ENCODE results near the gene ANKRD65. TPM values are rescaled to one million over a fixed set of nuclear protein-coding genes. Genes with fewer than 3 reads are reported as not detected.
"Not testable (repeated sequence)": the region's sequence is repeated elsewhere in the genome, so short reads cannot be mapped to it uniquely, and the experiment has no call there.

ANKRD65 gene
- total and polyA plus RNA-seq, 4 donors, result 1.8 to 10.8 (median 8.7) TPM

- Histone ChIP-seq H3K36me3 (ENCODE audit: control insufficient read depth, insufficient read depth, low read length) (peaks cover 4% of the 10 kb centered on the region), H3K27me3 (ENCODE audit: control insufficient read depth, insufficient read depth, low read length) (peaks cover 6% of the 10 kb centered on the region), H3K4me1 (ENCODE audit: control insufficient read depth, insufficient read depth, low read length) (peaks cover 33% of the 10 kb centered on the region), H3K9me3 (ENCODE audit: control insufficient read depth, insufficient read depth, low read length) (no peaks in the 10 kb centered on the region), H3K27ac (ENCODE audit: low read depth, low read length) (no peak overlapping the region), H3K4me3 (ENCODE audit: low read depth, low read length) (no peak overlapping the region)
- no peak for DNase-seq (ENCODE audit: low read depth in 4 of 6, low spot score in 6 of 6)
- 82% methylated on average over 19 of the region's 26 CpGs for WGBS (ENCODE audit: insufficient coverage)
These were observed 2.4 kb downstream of the ANKRD65 start for GRCh38 chr1:1418464-1419362.

GRCh38 chr1:1417825-1418463 lies 3.1 kb downstream of the ANKRD65 start:
- 78% methylated on average over 23 of the region's 25 CpGs for WGBS (ENCODE audit: insufficient coverage)
- not testable (repeated sequence) for H3K36me3 ChIP-seq (ENCODE audit: control insufficient read depth, insufficient read depth, low read length); H3K27ac ChIP-seq (ENCODE audit: low read depth, low read length); H3K27me3 ChIP-seq (ENCODE audit: control insufficient read depth, insufficient read depth, low read length); DNase-seq (ENCODE audit: low read depth in 4 of 6, low spot score in 6 of 6); H3K9me3 ChIP-seq (ENCODE audit: control insufficient read depth, insufficient read depth, low read length); H3K4me3 ChIP-seq (ENCODE audit: low read depth, low read length)
- H3K4me1 ChIP-seq (ENCODE audit: control insufficient read depth, insufficient read depth, low read length), result peaks cover 33% of the 10 kb centered on the region

DNA sequence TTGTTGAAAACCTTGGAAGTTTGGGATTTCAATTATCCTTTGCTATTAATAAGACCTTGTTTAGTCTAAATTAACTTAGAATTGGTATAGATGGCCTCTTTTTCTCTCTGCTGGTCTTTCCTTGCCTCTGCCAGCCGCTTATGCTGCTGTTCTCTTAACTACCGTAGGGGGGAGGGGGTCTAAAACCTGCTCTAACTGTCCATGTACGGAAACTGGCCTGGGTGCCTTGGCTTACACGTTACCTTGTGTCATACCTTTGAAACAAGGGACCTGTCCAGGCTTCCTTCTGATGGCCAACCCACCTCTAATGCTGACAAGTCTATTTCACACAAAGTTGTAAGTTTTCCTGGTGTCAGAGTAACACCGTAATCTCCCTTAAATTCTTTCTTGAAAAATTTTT lies 3.7 kb downstream of the ANKRD65 start:
- H3K36me3 ChIP-seq (ENCODE audit: control insufficient read depth, insufficient read depth, low read length); H3K9me3 ChIP-seq (ENCODE audit: control insufficient read depth, insufficient read depth, low read length); H3K27ac ChIP-seq (ENCODE audit: low read depth, low read length); H3K27me3 ChIP-seq (ENCODE audit: control insufficient read depth, insufficient read depth, low read length); H3K4me3 ChIP-seq (ENCODE audit: low read depth, low read length); DNase-seq (ENCODE audit: low read depth in 4 of 6, low spot score in 6 of 6): not testable (repeated sequence)
- peaks cover 29% of the 10 kb centered on the region for H3K4me1 ChIP-seq (ENCODE audit: control insufficient read depth, insufficient read depth, low read length)
- WGBS (ENCODE audit: insufficient coverage), result 71% methylated on average over 1 of the region's 5 CpGs

GRCh38 chr1:1415751-1416150 lies 5.3 kb downstream of the ANKRD65 start:
- Histone ChIP-seq H3K27me3 (ENCODE audit: control insufficient read depth, insufficient read depth, low read length) (peaks cover 6% of the 10 kb centered on the region), H3K9me3 (ENCODE audit: control insufficient read depth, insufficient read depth, low read length) (no peaks in the 10 kb centered on the region), H3K36me3 (ENCODE audit: control insufficient read depth, insufficient read depth, low read length) (peaks cover 5% of the 10 kb centered on the region), H3K27ac (ENCODE audit: low read depth, low read length) (no peak overlapping the region), H3K4me3 (ENCODE audit: low read depth, low read length) (no peak overlapping the region), H3K4me1 (ENCODE audit: control insufficient read depth, insufficient read depth, low read length) (peaks cover 17% of the 10 kb centered on the region)
- 53% methylated on average over 13 of the region's 13 CpGs for WGBS (ENCODE audit: insufficient coverage)
- no peak for DNase-seq (ENCODE audit: low read depth in 4 of 6, low spot score in 6 of 6)

- not testable (repeated sequence) for H3K36me3 ChIP-seq (ENCODE audit: control insufficient read depth, insufficient read depth, low read length); H3K27ac ChIP-seq (ENCODE audit: low read depth, low read length); H3K27me3 ChIP-seq (ENCODE audit: control insufficient read depth, insufficient read depth, low read length); DNase-seq (ENCODE audit: low read depth in 4 of 6, low spot score in 6 of 6); H3K4me3 ChIP-seq (ENCODE audit: low read depth, low read length); H3K9me3 ChIP-seq (ENCODE audit: control insufficient read depth, insufficient read depth, low read length)
- WGBS (ENCODE audit: insufficient coverage), result 85% methylated on average over 2 of the region's 11 CpGs
- H3K4me1 ChIP-seq (ENCODE audit: control insufficient read depth, insufficient read depth, low read length), result peaks cover 17% of the 10 kb centered on the region
These were observed 8.7 kb downstream of the ANKRD65 start for GRCh38 chr1:1412311-1412902.

DNA sequence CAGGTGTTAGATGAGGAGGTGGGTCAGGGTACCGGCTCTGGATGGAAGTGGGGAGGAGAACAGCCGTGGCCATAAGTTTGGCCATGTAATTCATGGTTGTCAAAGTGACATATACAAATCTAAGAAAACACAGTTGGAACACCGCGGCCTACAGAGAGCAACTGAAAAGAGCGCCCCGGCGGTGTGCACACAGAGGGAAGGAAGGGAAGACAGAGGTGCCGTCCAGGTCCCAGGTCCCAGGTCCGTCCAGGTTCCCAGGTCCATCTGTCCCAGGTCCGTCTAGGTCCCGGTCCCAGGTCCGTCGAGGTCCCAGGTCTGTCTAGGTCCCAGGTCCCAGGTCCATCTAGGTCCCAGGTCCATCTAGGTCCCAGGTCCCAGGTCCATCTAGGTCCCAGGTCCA lies 9.4 kb downstream of the ANKRD65 start:
- peaks cover 10% of the 10 kb centered on the region for H3K36me3 ChIP-seq (ENCODE audit: control insufficient read depth, insufficient read depth, low read length)
- no peak overlapping the region for H3K27ac ChIP-seq (ENCODE audit: low read depth, low read length)
- no peak overlapping the region for H3K4me3 ChIP-seq (ENCODE audit: low read depth, low read length)
- no peaks in the 10 kb centered on the region for H3K27me3 ChIP-seq (ENCODE audit: control insufficient read depth, insufficient read depth, low read length)
- no peaks in the 10 kb centered on the region for H3K9me3 ChIP-seq (ENCODE audit: control insufficient read depth, insufficient read depth, low read length)
- WGBS (ENCODE audit: insufficient coverage), result 94% methylated on average over 11 of the region's 13 CpGs
- no peak for DNase-seq (ENCODE audit: low read depth in 4 of 6, low spot score in 6 of 6)
- H3K4me1 ChIP-seq (ENCODE audit: control insufficient read depth, insufficient read depth, low read length), result peaks cover 17% of the 10 kb centered on the region

- DNase-seq (ENCODE audit: low read depth in 4 of 6, low spot score in 6 of 6); H3K27ac ChIP-seq (ENCODE audit: low read depth, low read length); H3K27me3 ChIP-seq (ENCODE audit: control insufficient read depth, insufficient read depth, low read length); H3K4me3 ChIP-seq (ENCODE audit: low read depth, low read length); H3K9me3 ChIP-seq (ENCODE audit: control insufficient read depth, insufficient read depth, low read length): not testable (repeated sequence)
- Histone ChIP-seq H3K4me1 (ENCODE audit: control insufficient read depth, insufficient read depth, low read length) (peaks cover 31% of the 10 kb centered on the region), H3K36me3 (ENCODE audit: control insufficient read depth, insufficient read depth, low read length) (peaks cover 22% of the 10 kb centered on the region)
- no CpG with 5 or more reads among the region's 8 CpGs for WGBS (ENCODE audit: insufficient coverage)
These were observed 10.8 kb downstream of the ANKRD65 start for GRCh38 chr1:1410238-1410637.

DNA sequence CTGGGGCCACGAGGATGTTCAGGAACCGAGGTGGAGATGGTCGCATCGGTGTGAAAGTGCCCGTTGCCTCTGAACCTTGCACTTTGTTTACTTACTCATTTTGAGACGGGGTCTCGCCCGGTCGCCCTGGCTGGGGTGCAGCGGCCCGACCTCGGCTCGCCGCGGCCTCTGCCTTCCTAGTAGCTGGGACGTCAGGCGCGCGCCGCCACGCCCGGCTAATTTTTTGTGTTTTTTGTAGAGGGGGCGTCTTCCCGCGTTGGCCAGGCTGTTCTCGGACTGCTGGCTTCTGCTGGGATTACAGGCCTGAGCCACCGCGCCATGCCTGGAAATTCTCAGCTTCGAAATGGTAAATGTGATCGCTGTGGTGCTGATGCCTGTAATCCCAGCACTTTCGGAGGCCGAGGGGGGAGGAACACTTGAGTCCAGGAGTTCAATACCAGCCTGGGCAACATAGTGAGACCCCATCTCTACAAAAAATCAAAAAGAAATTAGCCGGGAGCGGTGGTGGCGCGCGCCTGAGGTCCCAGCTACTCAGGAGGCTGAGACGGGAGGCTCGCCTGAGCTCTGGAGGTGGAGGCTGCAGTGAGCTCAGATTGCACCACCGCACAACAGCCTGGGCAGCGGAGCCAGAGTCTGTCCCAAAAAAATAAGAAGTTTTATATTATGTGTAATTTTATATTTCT lies 13.3 kb downstream of the ANKRD65 start:
- no peak for DNase-seq (ENCODE audit: low read depth in 4 of 6, low spot score in 6 of 6)
- Histone ChIP-seq H3K27ac (ENCODE audit: low read depth, low read length) (no peak overlapping the region), H3K4me3 (ENCODE audit: low read depth, low read length) (peak overlapping the region; percentile 72), H3K27me3 (ENCODE audit: control insufficient read depth, insufficient read depth, low read length) (no peaks in the 10 kb centered on the region), H3K4me1 (ENCODE audit: control insufficient read depth, insufficient read depth, low read length) (peaks cover 36% of the 10 kb centered on the region), H3K36me3 (ENCODE audit: control insufficient read depth, insufficient read depth, low read length) (peaks cover 45% of the 10 kb centered on the region), H3K9me3 (ENCODE audit: control insufficient read depth, insufficient read depth, low read length) (no peaks in the 10 kb centered on the region)
- 4% methylated on average over 34 of the region's 41 CpGs for WGBS (ENCODE audit: insufficient coverage)

GRCh38 chr1:1406821-1407635 lies 14.0 kb downstream of the ANKRD65 start, which contains the start of gene MRPL20:
Gene MRPL20 (minus strand): TSS chr1:1407293. CDS start chr1:1407217, 76 bp downstream.
- peak within 1 kb of the TSS; percentile 72 for H3K4me3 ChIP-seq (ENCODE audit: low read depth, low read length)
- H3K9me3 ChIP-seq (ENCODE audit: control insufficient read depth, insufficient read depth, low read length), result no peaks in the 10 kb centered on the region
- peaks cover 36% of the 10 kb centered on the region for H3K4me1 ChIP-seq (ENCODE audit: control insufficient read depth, insufficient read depth, low read length)
- H3K36me3 ChIP-seq (ENCODE audit: control insufficient read depth, insufficient read depth, low read length), result peaks cover 52% of the 10 kb centered on the region
- peak; percentile 81 to 98 (median 90) for DNase-seq (ENCODE audit: low read depth in 4 of 6, low spot score in 6 of 6)
- peak within 1 kb of the TSS; percentile 57 for H3K27ac ChIP-seq (ENCODE audit: low read depth, low read length)
- no peaks in the 10 kb centered on the region for H3K27me3 ChIP-seq (ENCODE audit: control insufficient read depth, insufficient read depth, low read length)
- WGBS (ENCODE audit: insufficient coverage), result under 1% methylated on average over 98 of the region's 98 CpGs

Data from spinal cord (tissue), 10 donors.